HG02885 (cell line): Measurements from ENCODE around the gene SEMA3F.
"Not testable (repeated sequence)": the region's sequence is repeated elsewhere in the genome, so short reads cannot be mapped to it uniquely, and the experiment has no call there.

Experiments
- ATAC-seq: cut with Tn5 transposase; IDR thresholded peaks from one replicate; pipeline ENCODE4 v1.9.1; 2021; ENCODE audit warnings: mild to moderate bottlenecking; ENCODE audit not compliant: unreplicated experiment, poor library complexity

The SEMA3F gene

DNA sequence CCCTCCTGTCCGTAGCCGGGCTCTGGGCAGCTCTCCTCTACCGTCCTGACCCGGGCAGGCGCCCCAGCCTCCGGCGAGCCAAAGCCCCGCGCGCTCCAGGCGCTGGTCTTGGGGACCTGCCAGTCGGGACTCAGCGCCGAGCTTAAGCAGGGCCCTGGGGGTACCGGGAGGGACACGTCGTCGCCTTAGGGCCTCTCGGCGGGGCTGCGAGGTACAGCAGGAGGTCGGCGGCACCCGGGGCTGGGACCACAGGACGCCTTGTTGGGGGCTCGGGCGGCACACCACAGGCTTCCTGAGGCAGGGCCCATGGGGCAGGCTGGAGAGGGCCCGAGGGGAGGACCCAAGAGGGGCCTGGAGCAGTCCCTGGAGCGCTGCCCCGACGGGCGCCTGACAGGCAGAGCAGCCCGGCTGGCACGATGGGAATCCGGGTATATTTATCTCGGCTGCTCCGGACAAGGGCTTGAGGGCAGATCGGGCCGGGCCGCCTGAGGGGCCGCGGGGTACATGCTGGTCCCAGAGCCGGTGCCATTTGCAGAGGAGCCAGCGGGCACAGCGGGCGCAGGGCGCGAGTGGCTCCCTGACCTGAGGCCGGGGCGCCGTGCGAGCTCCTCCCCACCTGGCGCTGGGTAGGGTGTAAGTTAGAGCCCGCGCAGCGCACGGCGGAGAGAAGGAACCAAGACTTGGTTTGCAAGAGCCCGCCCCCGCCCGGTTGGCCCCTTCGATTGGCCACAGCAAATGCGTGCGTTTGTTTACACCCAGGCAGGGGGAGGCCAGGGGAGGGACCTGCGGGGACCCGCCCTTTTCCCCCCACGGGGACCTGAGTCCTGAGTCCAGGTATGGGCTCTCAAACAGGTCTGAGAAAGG, 50.5 kb downstream of the SEMA3F start:
- no peak for ATAC-seq

- no peak for ATAC-seq
Observed at GRCh38 chr3:50207359-50208042, 52.4 kb downstream of the SEMA3F start.

DNA sequence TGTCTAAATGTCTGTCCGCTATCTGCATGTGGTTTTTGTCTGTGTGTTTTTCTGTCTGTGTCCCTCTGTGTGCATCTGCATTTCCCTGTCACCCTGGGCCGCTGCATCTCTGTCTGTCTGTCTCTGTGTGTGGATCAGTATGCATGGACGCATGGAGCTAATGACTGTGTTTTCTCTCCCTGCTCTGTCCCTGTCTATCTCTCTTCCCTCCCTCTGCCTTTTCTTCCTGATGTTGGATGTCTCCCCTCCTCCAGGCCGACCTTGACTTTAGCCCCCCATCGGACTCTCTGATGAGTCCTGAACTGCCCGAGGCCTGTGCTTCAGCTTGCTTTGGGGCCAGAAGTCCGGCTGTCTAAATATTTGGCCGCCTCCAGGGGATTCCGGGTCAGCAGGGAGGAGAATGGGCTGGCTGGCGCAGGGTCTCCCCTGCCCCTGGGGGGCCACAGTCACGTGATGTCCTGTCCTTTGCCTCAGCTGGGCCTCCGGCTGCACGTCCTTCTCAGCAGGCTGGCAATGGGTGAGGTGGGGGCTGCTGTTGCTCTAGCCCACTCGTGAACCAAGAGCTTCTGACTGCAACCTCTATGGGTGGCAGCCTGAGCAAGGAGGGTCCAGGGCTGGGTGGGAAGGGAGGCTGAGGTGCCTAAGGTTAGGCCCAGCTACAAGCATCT, 53.7 kb downstream of the SEMA3F start:
- ATAC-seq, result no peak

GRCh38 chr3:50210176-50210509, 55.0 kb downstream of the SEMA3F start:
- ATAC-seq, result no peak

GRCh38 chr3:50210510-50211367, 55.6 kb downstream of the SEMA3F start:
- no peak for ATAC-seq

DNA sequence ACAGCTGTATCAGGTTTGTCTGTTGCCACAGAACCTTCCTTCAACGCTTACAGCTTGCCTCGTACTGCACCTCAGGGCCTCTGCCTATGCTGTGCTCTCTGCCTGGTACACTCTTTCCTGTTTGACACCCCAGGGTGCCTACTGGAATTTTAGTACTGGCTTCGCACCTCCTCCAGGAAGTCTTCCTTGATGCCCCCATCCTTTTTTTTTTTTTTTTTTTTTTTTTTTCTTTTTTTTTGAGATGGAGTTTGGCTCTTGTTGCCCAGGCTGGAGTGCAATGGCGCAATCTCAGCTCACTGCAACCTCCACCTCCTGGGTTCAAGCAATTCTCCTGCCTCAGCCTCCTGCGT, 56.2 kb downstream of the SEMA3F start:
- not testable (repeated sequence) for ATAC-seq

DNA sequence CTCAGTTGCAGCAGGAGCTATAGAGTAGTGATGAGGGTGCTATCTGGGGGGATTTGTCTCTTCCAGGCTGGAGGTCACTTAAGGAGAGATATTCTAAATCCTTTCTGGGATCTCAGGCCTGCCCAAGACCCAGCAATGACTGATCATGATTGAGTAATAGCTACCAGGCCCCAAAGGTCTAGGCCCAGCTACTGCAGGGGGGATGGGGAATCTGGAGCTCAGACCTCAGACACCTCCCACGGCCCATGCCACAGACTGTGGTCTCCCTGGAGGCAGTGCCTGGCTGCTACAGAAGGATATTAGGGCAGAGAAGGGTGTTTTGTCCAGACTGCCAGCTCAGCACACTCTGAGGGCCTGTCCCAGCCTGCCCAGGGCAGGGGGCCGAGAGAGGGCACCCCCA, 56.8 kb downstream of the SEMA3F start:
- ATAC-seq, result no peak

GRCh38 chr3:50212502-50212901, 57.4 kb downstream of the SEMA3F start:
- no peak for ATAC-seq

DNA sequence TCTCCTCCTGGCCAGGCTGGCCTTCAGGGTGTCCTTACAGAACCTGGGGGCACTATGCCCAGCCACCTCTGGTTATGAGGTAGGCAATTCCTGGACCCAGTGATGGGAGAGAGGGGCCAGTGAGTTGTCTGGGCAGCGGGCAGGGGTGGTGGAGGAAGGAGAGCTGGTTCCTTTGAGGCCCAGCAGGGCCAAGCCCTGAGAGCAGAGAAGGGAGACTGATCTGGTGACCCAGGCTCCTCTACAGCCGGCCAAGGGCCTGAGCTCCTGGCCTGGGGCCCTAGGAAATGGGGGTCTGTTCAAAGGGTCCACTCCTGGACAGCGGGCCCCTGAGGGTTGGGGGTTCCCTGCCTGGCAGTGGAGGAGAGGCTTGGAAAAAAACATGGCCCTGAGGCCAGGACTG, 57.8 kb downstream of the SEMA3F start:
- ATAC-seq, result no peak

GRCh38 chr3:50213373-50213772, 58.2 kb downstream of the SEMA3F start:
- ATAC-seq, result no peak

DNA sequence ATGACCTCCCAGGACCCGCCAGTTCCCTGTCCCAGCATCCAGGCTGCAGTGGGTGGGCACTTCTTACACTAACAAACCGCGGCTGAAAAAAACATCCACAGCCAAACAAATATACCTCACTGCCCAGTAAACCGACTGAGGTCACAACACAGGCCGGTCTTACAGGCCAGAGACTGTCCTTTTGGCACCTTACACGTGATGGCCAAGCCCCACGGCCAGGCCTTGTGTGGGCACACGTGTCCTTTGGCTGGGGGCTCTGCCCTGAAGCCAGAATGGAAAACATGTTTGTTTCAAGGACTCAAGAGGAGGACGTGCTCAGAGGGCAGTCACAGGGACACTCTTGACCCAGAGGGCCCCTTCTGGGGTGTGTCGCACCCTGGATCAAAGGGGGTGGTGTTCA, 59.7 kb downstream of the SEMA3F start:
- ATAC-seq, result no peak

DNA sequence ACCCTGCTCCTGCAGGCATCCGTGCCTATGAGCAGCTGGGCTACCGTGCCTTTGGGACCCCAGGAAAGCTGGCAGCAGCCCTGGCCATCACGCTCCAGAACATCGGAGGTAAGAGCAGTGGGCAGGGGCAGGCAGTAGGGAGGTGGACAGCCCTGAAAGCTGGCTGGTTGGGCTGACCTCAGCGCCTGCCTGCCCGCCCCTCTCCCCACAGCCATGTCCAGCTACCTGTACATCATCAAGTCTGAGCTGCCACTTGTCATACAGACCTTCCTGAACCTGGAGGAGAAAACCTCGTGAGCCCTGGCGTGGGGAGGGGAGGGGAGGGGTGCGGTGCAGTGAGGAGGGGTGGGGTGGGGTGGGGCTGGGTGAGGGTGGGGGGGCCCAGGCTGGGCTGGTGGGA, 60.4 kb downstream of the SEMA3F start:
- no peak for ATAC-seq

- no peak for ATAC-seq
Observed at GRCh38 chr3:50217681-50218080, 62.6 kb downstream of the SEMA3F start.

DNA sequence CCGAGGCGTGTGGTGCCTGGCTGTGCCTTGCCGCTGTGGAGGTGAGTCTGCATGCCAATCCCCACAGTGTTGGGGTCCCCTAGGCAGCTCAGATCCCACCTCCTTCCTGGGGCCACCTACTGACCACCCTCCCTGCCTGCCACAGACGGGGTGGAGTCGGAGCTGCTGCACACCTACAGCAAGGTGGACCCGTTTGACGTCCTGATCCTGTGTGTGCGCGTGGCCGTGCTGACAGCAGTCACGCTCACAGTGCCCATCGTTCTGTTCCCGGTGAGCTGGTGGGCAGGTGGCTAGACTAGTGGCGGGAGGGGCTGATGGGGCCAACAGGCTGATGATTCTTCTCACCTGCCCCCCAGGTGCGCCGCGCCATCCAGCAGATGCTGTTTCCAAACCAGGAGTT, 63.3 kb downstream of the SEMA3F start:
- no peak for ATAC-seq

GRCh38 chr3:50219285-50219684, 64.2 kb downstream of the SEMA3F start:
- ATAC-seq, result no peak

GRCh38 chr3:50220109-50220508, 65.0 kb downstream of the SEMA3F start:
- no peak for ATAC-seq

DNA sequence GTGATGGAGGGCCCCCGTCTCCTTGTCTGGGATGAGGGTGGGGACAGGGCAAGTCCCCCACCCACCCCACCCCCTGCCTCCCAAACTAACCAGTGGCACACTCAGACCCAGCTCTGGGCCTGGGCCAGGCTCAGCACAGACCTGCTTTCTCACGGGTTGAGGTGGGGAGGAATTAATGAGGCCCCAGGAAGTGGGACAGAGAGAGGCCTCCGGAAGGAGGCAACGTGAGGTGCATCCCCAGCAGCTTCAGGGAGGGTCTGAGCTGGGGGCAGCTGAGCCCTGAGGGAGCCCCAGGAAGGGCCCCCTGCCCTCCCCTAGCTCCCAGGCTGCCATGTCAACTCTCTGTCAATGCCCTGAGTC, 65.9 kb downstream of the SEMA3F start:
- ATAC-seq, result no peak

DNA sequence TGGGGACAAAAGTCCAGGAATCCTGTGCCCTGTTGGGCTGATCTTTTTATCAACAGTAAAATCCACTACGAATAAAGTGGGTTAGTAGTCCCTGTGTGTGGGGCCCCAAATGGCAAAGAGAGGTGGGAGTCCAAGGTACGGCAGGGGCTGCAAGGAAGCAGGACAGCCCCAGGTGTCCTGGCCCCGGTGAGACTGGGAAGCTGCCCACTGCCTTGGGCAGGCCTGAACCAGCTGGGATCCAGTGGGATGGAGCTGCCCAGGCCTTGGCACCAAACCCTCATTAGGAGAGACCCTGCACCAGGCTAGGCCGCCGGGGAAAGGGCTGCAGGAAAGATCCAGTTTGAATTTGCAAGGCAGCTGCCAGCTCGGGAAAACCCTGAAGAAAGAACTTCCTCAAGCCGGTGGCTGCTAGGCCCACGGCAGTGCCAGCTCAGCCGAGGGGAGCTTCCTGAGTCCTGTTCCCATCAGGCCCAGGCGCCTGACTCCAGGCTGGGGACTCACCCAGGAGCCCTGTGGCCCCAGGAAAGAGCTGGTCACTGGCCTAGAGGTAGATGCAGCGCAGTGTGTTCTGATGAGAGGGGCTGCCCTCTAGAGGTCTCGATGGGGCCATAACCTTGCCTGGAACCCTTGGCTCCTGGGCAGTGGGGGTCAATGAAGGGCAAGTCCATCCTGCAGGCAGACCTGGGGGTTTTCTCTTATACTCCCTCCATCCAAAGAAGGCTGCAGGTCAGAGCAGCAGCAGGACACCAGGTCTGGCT, 66.5 kb downstream of the SEMA3F start:
- no peak for ATAC-seq

- ATAC-seq, result no peak
Observed at GRCh38 chr3:50222169-50222528, 67.0 kb downstream of the SEMA3F start.

- no peak for ATAC-seq
Observed at GRCh38 chr3:50224639-50225038, 69.5 kb downstream of the SEMA3F start.
